GM19324 (cell line): Measurements from ENCODE around the gene PRCP.
"Not testable (repeated sequence)": the region's sequence is repeated elsewhere in the genome, so short reads cannot be mapped to it uniquely, and the experiment has no call there.

ENCODE experiments used
- ATAC-seq: cut with Tn5 transposase; IDR thresholded peaks from one replicate; pipeline ENCODE4 v1.9.1; 2021; ENCODE audit warnings: mild to moderate bottlenecking, moderate library complexity; ENCODE audit not compliant: unreplicated experiment, low FRiP score

PRCP gene

GRCh38 chr11:82873919-82874333 lies 26.3 kb downstream of the PRCP start:
- no peak for ATAC-seq

- no peak for ATAC-seq
Observed at GRCh38 chr11:82872377-82873150, 27.7 kb downstream of the PRCP start.

- no peak for ATAC-seq
Observed at GRCh38 chr11:82871646-82872045, 28.6 kb downstream of the PRCP start.

- no peak for ATAC-seq
Observed at GRCh38 chr11:82869657-82870056, 30.6 kb downstream of the PRCP start.

GRCh38 chr11:82867495-82868082 lies 32.6 kb downstream of the PRCP start:
- no peak for ATAC-seq

- no peak for ATAC-seq
Observed at GRCh38 chr11:82865841-82866240, 34.4 kb downstream of the PRCP start.

- no peak for ATAC-seq
Observed at GRCh38 chr11:82864268-82864667, 36.0 kb downstream of the PRCP start.

GRCh38 chr11:82863209-82863608 lies 37.0 kb downstream of the PRCP start:
- no peak for ATAC-seq

GRCh38 chr11:82862379-82862778 lies 37.9 kb downstream of the PRCP start:
- ATAC-seq = no peak

GRCh38 chr11:82859750-82860149 lies 40.5 kb downstream of the PRCP start:
- ATAC-seq = no peak

- ATAC-seq = no peak
Observed at GRCh38 chr11:82858556-82859091, 41.6 kb downstream of the PRCP start.

- ATAC-seq = no peak
Observed at GRCh38 chr11:82858133-82858532, 42.1 kb downstream of the PRCP start.

- ATAC-seq = no peak
Observed at GRCh38 chr11:82857145-82857544, 43.1 kb downstream of the PRCP start.

- no peak for ATAC-seq
Observed at GRCh38 chr11:82855616-82856015, 44.6 kb downstream of the PRCP start.

GRCh38 chr11:82854916-82855315 lies 45.3 kb downstream of the PRCP start:
- not testable (repeated sequence) for ATAC-seq

- no peak for ATAC-seq
Observed at GRCh38 chr11:82854242-82854641, 46.0 kb downstream of the PRCP start.

- ATAC-seq = no peak
Observed at GRCh38 chr11:82848829-82849228, 51.4 kb downstream of the PRCP start.

- ATAC-seq = no peak
Observed at GRCh38 chr11:82845356-82846353, 54.6 kb downstream of the PRCP start.

- no peak for ATAC-seq
Observed at GRCh38 chr11:82843057-82843795, 57.0 kb downstream of the PRCP start.

- ATAC-seq = no peak
Observed at GRCh38 chr11:82842019-82842418, 58.2 kb downstream of the PRCP start.
